ENCODE data around the gene MRPL40.

- TF ChIP-seq CTCF (IDR thresholded peaks at IDR 0.05) (no peak), POLR2A (IDR thresholded peaks at IDR 0.05) (no peak)
These were observed 49.1 kb upstream of the MRPL40 start for GRCh38 chr22:19383292-19383691.
